K562 (cell line): ENCODE data around the gene TLR6.

ENCODE experiments used
- ERF ChIP-seq: fragments of 450-650 bp; formaldehyde crosslinking; IDR thresholded peaks from 2 replicates; pipeline ENCODE4 v1.4.0; 2020; ENCODE audit warnings: mild to moderate bottlenecking, mixed read lengths
- FIP1L1 ChIP-seq: fragments of 200-400 bp; formaldehyde crosslinking; IDR thresholded peaks from 2 replicates; pipeline ENCODE4 v1.6.1; 2018; ENCODE audit warnings: mild to moderate bottlenecking, low read depth, low read length; ENCODE audit not compliant: poor library complexity, severe bottlenecking
- GABPA ChIP-seq: fragments of 200-800 bp; sonication (Bioruptor generic); conservative IDR thresholded peaks from 2 replicates; pipeline ENCODE4 v1.6.1; 2016; ENCODE audit warnings: low read depth, missing genetic modification characterization, missing compliant biosample characterization
- MAX ChIP-seq: sonication (generic); formaldehyde crosslinking; IDR thresholded peaks from 2 replicates; pipeline ENCODE4 v1.9.0; 2022; ENCODE audit warnings: mild to moderate bottlenecking, missing genetic modification reagents
- NR3C1 ChIP-seq: sonication (generic); formaldehyde crosslinking; IDR thresholded peaks from 2 replicates; pipeline ENCODE4 v1.8.1; 2022; ENCODE audit warnings: missing genetic modification reagents
- RCOR1 ChIP-seq, 2 experiments: IDR thresholded peaks; 2 replicates each; pipeline ENCODE4 v1.6.1; 2012; ENCODE audit warnings: low read depth in 2 of 2, low read length in 2 of 2, borderline replicate concordance in 1 of 2, improper control_type of control experiment in 1 of 2
- ZBTB43 ChIP-seq: sonication (generic); formaldehyde crosslinking; IDR thresholded peaks from 2 replicates; pipeline ENCODE4 v1.8.0; 2023; ENCODE audit warnings: mild to moderate bottlenecking, missing genetic modification reagents

DNA sequence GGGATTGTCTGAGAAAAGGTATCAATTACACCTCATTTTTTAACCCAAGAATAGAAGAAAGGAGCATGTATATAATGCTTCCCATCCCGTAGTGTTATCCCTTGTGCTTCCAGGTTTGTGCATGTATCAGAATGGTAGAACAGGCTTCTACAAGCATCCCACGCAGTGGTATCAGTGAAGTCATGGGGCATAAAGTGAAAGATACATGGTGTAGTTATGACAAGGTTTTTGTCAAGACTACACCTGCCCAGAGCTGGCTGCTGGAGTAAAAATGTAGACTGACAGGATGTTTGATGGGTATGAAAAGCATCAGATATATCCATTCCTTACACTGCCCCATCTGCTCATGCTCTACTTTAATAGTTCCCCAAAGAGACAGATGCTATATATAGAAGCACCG, 61.5 kb downstream of the TLR6 start:
- no peak for TF ChIP-seq FIP1L1
- no peak for TF ChIP-seq GABPA (tag)
- no peak for TF ChIP-seq MAX (CRISPR knock-in tag)
- no peak for TF ChIP-seq ERF (CRISPR knock-in tag)
- TF ChIP-seq RCOR1 (IDR thresholded peaks at IDR 0.05; ENCODE audit: borderline replicate concordance in 1 of 2, low read depth in 2 of 2, low read length in 2 of 2) = no peak
- no peak for TF ChIP-seq NR3C1 (CRISPR knock-in tag)
- TF ChIP-seq ZBTB43 = no peak
